ENCODE data around the gene ETFB.

Gene ETFB

DNA sequence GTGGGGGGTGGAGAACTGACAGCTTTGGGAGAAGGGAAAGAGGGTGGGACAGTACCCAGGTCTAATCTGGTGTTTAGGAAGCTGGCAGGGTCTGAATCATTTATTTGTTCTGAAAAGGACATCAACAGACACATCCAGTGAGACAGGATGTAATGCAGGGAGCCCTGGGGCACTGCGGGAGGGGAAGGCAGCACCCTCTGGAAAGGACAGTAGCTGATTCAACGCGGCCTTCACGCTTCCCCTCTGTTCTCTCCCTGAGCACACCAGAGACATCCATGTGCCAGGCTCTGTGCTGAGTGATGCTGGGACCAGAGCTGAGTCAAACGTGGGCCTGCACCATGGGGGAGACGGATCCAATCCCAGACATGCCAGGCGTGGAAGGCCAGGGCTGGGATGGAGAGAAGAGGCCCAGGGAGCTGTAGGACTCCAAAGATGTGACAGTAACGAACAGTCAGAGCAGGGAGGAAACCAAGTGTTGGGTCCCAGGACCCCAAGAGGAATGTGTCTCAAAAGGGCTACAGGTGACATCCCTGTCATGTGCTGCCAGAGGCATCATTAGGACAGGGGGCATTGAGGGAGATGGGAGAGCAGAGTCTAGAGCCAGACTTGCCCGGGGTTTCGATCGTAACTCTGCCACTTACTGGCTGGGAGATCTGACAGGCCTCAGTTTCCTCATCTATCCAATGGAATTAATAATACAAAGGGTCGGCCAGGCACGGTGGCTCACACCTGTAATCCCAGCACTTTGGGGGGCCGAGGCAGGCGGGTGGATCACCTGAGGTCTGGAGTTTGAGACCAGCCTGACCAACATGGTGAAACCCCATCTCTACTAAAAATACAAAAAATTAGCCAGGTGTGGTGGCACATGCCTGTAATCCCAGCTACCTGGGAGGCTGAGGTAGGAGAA lies 1.7 kb downstream of the ETFB start:
- TF ChIP-seq, protein P1, sequence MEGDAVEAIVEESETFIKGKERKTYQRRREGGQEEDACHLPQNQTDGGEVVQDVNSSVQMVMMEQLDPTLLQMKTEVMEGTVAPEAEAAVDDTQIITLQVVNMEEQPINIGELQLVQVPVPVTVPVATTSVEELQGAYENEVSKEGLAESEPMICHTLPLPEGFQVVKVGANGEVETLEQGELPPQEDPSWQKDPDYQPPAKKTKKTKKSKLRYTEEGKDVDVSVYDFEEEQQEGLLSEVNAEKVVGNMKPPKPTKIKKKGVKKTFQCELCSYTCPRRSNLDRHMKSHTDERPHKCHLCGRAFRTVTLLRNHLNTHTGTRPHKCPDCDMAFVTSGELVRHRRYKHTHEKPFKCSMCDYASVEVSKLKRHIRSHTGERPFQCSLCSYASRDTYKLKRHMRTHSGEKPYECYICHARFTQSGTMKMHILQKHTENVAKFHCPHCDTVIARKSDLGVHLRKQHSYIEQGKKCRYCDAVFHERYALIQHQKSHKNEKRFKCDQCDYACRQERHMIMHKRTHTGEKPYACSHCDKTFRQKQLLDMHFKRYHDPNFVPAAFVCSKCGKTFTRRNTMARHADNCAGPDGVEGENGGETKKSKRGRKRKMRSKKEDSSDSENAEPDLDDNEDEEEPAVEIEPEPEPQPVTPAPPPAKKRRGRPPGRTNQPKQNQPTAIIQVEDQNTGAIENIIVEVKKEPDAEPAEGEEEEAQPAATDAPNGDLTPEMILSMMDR (IDR thresholded peaks at IDR 0.05): no peak

DNA sequence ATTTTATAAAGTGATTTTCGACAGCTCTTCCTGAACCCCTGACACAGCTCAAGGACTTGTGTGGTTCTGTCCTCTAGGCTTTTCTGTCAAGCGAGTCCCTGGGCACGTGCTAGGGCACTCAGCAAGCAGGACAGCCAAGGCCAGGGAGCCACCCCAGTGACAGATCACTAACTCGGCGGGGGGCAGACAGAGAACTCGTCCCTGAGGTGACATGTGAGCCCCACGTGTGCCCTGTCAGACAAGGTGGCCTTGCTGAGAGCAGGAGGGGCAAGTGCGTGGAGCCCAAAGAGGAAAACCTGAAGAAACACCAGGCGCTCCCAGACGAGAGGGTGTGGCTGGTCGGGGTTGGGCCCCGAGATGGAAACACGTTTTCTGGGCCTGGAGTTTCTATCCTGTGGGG lies 4.9 kb downstream of the ETFB start:
- TF ChIP-seq, protein P1 (IDR thresholded peaks at IDR 0.05): no peak

DNA sequence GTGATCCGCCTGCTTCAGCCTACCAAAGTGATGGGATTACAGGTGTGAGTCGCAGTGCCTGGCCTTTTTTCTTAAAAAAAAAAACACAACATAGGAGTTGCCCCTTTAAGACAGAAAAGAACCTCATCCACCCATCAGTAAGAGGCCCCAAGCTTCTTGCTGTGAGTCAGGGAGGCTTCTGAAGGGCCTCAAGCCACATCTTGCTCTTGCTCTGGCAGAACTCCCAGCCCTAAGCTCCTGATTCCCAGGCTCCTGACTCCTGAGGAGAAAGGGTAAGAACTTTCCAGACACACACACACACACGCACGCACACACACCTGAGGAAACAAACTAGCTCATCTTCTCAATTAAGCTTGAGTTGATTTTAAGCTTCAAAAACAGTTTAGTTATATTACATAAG lies 6.9 kb downstream of the ETFB start:
- TF ChIP-seq, protein P1 (IDR thresholded peaks at IDR 0.05): no peak

DNA sequence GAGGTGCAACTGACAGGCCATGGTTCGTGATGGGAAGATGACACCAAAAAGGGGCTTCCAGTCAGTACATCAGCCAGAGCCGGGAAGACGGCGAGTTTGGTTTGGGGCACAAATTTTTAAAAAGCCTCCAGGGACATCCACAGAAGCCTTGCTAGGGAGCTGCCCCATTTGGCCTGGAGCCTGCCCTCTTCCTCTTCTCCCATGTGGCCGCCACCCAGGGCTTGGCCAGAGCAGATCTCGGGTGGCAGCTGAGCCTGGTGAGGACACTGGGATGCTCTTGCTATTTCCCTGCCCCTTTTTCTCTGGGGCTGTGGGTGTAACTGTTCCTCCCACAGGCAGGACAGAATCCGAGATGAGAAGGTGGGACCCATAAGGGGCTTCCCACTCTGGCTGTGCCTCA lies 8.2 kb downstream of the ETFB start:
- TF ChIP-seq, protein P1 (IDR thresholded peaks at IDR 0.05): no peak

DNA sequence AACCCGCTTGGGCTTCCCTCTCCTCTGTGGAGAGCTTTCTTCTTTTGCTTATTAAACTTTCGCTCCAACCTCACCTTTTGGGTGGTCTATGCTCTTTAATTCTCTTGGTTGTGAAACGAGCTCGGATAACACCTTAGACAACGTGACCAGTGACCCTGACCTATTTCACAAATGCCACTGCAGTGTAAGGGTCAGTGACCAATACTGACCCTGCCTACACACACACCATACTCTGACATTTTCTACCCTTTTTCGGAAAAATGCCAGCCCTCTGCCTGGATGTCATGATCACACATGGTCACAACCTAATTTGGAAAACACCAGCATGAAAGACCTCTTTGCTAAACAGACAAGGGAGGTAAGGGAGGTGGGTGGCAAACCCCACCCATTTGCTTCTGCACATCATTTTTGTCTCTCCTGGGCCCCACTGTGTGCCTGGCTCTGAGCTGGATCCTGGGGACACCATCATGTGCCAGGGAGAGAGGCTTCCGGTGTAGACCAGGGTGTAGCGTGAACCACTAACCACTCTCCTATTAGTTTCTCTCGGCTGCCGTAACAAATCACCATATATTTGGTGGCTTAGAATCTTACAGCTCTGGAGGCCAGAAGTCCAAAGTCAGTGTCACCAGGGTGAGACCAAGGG lies 9.9 kb downstream of the ETFB start:
- TF ChIP-seq, protein P1 (IDR thresholded peaks at IDR 0.05): no peak

DNA sequence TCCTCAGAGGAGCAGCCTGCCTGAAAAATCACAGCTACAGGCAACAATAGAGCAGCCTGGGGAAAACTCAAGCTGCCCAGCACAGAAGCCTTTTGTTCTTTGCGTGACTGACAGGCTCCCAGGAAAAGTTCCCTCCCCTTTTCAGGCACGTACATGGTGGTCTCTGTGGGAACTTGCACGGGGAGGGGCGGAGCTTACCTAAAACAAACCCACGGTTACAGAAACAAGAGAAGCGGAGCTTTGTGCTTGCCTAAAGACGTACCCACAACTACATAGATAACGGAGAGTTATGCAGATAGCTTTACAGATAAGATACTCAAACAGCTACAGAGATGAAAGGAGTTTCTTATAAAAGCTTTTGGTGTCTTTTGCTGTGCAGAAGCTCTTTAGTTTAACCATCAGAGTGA lies 11.4 kb downstream of the ETFB start:
- TF ChIP-seq, protein P1 (IDR thresholded peaks at IDR 0.05): no peak

DNA sequence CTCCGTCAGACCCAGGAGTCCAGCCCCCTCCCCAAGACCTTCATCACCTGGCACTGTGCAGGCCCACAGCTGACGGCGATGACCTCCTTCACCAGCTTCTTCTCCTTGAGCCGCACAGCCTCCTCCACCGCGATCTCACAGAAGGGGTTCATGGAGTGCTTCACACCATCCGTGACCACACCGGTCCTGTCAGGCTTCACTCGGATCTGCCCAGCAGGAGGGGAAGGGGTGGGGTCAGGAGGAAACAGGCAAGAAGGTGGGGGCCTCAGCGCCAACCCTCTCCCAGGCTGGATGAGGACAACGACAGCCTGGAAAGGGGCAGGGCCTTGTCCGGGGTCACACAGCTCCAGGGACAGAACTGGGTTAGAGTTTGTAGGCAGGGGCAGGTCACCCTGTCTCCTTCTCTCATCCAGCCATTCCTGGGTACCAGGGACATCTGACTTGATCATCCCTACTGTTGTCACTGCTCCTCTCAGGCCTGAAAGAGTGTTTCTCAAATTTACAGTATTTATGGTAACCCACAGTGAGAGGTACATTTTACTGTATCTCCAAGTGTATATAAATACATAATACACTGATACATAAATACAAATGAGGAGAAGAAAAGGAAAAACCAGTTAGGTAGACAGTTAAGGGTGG lies 12.0 kb downstream of the ETFB start:
- TF ChIP-seq, protein P1 (IDR thresholded peaks at IDR 0.05): no peak

Data from LNCAP (cell line).